Mucosa of rectum (tissue), 2 donors: ENCODE measurements around the gene MTERF4.

Experiments
- H3K27ac ChIP-seq, 2 donors: one replicate each; pipeline ENCODE4 v1.7.0; 2013; ENCODE audit warnings: inconsistent platforms in 2 of 2, low read depth in 2 of 2, low read length in 2 of 2
- H3K27me3 ChIP-seq, 2 donors: one replicate each; pipeline ENCODE4 v1.7.0; 2013; ENCODE audit warnings: low read length in 2 of 2; ENCODE audit not compliant: control insufficient read depth in 2 of 2, insufficient read depth in 2 of 2
- H3K36me3 ChIP-seq, 2 donors: one replicate each; pipeline ENCODE4 v1.7.0; 2013; ENCODE audit warnings: low read length in 2 of 2; ENCODE audit not compliant: control insufficient read depth in 2 of 2, insufficient read depth in 2 of 2
- H3K4me1 ChIP-seq, 2 donors: one replicate each; pipeline ENCODE4 v1.7.0; 2013; ENCODE audit warnings: low read length in 2 of 2, mild to moderate bottlenecking in 1 of 2; ENCODE audit not compliant: control insufficient read depth in 2 of 2, insufficient read depth in 2 of 2
- H3K4me3 ChIP-seq, 2 donors: one replicate each; pipeline ENCODE4 v1.7.0; 2013; ENCODE audit warnings: low read length in 2 of 2
- H3K9ac ChIP-seq, 2 donors: one replicate each; pipeline ENCODE4 v1.7.0; 2013; ENCODE audit warnings: low read length in 2 of 2, low read depth in 1 of 2, mild to moderate bottlenecking in 1 of 2
- H3K9me3 ChIP-seq, 2 donors: one replicate each; pipeline ENCODE4 v1.7.0; 2013; ENCODE audit warnings: low read length in 2 of 2; ENCODE audit not compliant: control insufficient read depth in 2 of 2
- donor health status: healthy.
- donor health status: Normal muscosa, but diverticular disease.

The MTERF4 gene

DNA sequence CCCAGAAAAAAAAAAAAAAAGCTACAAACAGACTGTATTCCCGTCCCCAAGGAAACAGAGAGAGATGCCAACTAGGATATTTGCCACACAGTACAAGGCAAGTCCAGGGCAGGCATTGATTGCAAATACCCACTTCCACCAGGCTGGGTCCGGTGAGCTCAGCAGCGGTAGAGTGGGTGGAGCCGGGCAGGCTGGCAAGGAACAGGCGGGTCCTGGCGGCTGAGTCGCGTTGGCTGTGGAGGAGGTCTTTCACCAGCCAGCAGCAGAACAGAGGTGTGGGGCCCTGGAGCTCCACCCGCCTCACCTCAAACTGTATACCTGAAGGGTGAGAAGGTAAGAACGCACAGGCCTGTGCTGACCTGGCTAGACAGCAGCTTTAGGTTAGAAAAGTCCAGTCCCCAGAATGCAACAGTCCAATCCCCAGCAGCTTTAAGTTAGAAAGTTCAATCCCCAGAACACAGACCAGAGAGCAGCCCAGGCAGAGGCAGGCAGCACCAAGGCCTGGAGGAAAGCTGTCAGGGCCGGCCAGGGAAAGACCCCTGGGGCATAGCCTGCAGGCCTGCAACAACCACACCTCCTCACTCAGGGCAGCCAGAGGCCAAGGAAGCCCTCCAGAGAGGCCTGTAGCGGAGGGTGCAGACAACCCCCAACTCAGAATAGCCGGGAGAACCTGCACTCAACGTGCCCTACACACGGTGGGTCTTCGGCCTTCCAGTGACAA, 21.9 kb upstream of the MTERF4 start:
- no peak overlapping the region for H3K4me3 ChIP-seq
- peaks cover 0 to 4% of the 10 kb centered on the region in 2 donors for H3K36me3 ChIP-seq
- H3K9ac ChIP-seq: no peak overlapping the region
- H3K27me3 ChIP-seq: no peaks in the 10 kb centered on the region
- no peak overlapping the region for H3K27ac ChIP-seq
- H3K9me3 ChIP-seq: no peaks in the 10 kb centered on the region
- peaks cover 0 to 3% of the 10 kb centered on the region in 2 donors for H3K4me1 ChIP-seq

DNA sequence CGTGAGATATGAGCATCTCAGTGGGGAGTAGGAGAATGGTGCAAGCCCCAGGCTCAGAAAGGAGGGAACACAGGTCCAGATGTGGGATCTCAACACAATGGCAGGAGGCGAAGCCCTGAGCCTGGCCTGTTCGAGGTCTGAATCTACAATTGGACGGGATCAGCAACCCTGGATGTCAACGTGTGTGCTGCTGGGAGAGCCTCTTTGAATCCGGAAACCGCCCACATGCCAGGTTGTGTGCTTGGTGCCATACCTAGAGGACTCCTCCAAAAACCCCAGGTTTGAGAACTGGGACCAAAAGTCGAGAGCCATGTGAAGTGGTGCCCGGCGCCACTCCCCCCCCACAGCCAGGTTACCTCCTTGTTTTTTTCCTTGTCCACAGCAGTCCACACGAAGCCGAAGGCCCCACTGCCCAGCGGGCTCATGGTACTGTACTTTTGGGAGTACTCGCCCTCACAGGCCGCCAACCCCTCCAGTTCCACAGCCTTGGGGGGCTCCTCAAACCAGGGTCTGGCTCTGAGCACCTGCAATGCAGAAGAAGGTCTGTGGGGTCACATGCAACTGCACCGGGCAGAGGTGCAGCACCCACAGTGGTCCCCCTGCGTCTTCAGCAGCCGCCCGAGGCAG, 20.4 kb upstream of the MTERF4 start:
- peaks cover 0 to 4% of the 10 kb centered on the region in 2 donors for H3K36me3 ChIP-seq
- H3K4me1 ChIP-seq: peaks cover 0 to 3% of the 10 kb centered on the region in 2 donors
- no peak overlapping the region for H3K4me3 ChIP-seq
- no peaks in the 10 kb centered on the region for H3K9me3 ChIP-seq
- no peak overlapping the region for H3K27ac ChIP-seq
- no peak overlapping the region for H3K9ac ChIP-seq
- no peaks in the 10 kb centered on the region for H3K27me3 ChIP-seq

DNA sequence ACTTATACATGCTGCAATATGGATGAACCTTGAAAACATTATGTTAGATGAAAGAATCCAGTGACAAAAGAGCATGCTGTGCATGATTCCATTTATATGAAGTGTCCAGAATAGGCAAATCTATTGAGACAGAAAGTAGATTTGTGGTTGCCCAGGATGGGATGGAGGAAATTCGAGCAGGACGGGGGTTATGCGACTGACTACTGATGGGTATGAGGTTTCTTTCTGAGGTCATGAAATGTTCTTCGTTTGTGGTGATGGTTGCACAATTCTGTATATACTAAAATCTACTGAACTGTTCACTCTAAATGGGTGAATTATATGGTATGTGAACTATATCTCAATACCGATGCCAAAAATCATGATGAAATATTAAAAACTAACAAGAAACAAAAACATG, 18.9 kb upstream of the MTERF4 start:
- peaks cover 0 to 4% of the 10 kb centered on the region in 2 donors for H3K36me3 ChIP-seq
- no peaks in the 10 kb centered on the region for H3K27me3 ChIP-seq
- H3K27ac ChIP-seq: no peak overlapping the region
- no peak overlapping the region for H3K9ac ChIP-seq
- H3K4me3 ChIP-seq: no peak overlapping the region
- peaks cover 0 to 3% of the 10 kb centered on the region in 2 donors for H3K4me1 ChIP-seq
- no peaks in the 10 kb centered on the region for H3K9me3 ChIP-seq

DNA sequence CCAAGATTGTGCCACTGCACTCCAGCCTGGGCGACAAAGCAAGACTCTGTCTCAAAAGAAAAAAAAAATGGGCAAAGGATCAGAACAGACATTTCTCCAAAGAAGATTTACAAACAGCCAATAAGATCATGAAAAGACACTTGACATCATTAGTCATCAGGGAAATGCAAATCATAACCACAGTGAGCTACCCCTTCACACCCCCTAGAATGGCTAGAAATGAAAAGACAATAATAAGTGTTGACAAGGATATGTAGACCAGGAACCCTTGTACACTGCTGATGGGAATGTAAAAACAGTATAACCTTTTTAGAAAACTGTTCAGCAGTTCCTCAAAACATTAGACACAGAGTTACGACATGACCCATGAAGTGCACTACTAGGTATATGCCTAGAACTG, 18.4 kb upstream of the MTERF4 start:
- no peak overlapping the region for H3K9ac ChIP-seq
- no peaks in the 10 kb centered on the region for H3K9me3 ChIP-seq
- peaks cover 0 to 3% of the 10 kb centered on the region in 2 donors for H3K4me1 ChIP-seq
- no peak overlapping the region for H3K4me3 ChIP-seq
- H3K36me3 ChIP-seq: peaks cover 0 to 4% of the 10 kb centered on the region in 2 donors
- H3K27me3 ChIP-seq: no peaks in the 10 kb centered on the region
- no peak overlapping the region for H3K27ac ChIP-seq

DNA sequence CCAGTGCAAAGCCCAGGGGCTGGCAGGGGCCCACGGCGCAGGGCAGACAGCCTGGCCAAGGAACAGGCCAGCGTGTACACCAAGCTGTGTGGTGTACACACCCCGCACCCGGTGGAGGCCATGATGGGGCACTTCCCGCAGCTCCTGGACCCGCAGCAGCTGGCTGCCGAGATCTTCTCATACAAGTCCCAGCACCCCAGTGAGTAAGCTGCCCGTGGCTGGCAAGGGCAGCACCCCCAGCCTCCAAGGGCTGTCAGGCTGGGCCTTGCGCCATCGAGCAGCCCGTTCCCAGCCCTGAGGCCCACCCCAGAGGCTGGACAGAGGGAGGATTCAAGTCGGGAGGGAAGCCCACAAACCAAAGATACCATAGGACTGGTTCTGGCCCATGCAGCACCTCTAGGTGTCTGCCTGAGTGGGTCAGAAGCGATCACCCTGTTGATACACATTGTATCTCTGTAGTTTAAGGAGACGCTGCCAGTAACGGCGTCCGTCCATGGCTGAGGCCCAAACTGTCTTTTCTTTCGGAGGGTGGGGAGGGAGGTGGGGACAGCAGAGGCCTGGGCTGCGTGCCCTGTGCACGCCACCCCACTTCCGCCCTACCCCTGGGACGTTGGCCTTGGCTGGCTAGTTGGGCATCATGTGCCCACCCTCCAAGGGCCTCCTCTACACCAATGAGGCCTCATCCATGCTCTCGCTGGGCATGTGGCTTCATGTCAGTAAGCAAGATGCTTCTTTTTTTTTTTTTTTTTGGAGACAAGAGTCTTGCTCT, 16.8 kb upstream of the MTERF4 start:
- Histone ChIP-seq H3K4me1 (peaks cover 0 to under 1% of the 10 kb centered on the region in 2 donors), H3K4me3 (no peak overlapping the region), H3K9ac (no peak overlapping the region)

DNA sequence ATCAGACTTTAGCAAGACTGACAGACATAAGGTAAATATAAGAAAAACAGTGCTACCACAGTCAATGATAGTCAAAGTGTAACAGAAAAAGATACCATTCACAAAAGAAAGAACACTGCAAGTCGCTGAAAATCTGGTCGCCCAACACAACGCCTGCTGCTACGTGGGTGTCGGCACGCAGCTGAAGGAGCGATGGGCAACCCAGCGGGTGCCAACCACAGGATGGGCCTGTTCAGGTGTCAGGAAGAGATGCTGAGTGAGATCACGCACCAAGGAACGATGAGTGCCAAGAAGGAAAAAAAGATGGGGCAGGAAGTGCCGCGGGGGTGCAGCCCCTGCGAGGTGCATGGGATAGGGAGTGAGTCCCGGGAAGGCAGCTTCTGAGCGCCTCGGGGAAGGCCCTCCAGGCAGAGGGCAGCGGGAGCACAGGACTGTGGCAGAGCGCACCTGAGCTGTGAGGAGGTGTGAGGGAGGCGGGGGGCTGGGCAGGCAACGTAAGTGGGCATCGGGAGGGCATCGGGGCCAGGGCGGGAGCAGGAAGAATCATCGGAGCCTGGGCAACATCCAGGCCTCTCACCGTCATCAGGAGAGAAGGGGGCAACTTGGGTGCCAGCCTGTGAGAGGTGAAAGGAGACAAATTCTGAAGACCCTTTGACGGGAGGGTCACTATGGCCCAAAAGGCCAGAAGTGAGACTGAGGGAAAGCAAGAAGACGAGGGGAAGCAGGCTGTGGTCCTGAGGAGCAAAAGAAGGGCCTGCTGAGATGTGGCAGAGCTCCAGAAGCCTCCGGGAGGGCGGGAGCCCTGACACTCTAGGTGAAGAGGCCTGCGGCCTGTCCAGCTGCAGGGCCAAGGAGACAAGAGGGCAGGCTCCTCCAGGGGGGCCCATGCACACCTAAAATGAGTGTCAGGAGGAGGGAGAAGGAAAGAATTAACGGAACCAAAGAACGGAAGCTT, 14.8 kb upstream of the MTERF4 start:
- no peaks in the 10 kb centered on the region for H3K27me3 ChIP-seq
- H3K4me3 ChIP-seq: no peak overlapping the region
- H3K36me3 ChIP-seq: peaks cover 0 to 10% of the 10 kb centered on the region in 2 donors
- no peaks in the 10 kb centered on the region for H3K9me3 ChIP-seq
- no peak overlapping the region for H3K9ac ChIP-seq
- H3K4me1 ChIP-seq: no peaks in the 10 kb centered on the region
- no peak overlapping the region for H3K27ac ChIP-seq

More for the DNA sequence above, 16.8 kb upstream of the MTERF4 start:
- no peak overlapping the region for H3K27ac ChIP-seq
- H3K36me3 ChIP-seq: peaks cover 0 to 12% of the 10 kb centered on the region in 2 donors
- no peaks in the 10 kb centered on the region for H3K9me3 ChIP-seq
- H3K27me3 ChIP-seq: no peaks in the 10 kb centered on the region

DNA sequence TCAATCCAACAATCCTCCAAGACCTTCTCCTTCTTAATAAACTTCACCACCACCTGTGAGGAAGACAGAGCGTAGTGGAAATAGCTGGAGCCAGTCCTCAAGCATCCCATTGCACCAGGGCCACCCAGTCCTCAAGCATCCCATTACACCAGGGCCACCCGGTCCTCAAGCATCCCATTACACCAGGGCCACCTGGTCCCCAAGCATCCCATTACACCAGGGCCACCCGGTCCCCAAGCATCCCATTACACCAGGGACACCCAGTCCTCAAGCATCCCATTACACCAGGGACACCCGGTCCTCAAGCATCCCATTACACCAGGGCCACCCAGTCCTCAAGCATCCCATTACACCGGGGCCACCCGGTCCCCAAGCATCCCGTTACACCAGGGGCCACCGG, 13.3 kb upstream of the MTERF4 start:
- Histone ChIP-seq H3K36me3 (peaks cover 0 to 8% of the 10 kb centered on the region in 2 donors), H3K9me3 (no peaks in the 10 kb centered on the region), H3K9ac (no peak overlapping the region), H3K27me3 (no peaks in the 10 kb centered on the region), H3K27ac (no peak overlapping the region), H3K4me1 (peaks cover 0 to 1% of the 10 kb centered on the region in 2 donors), H3K4me3 (no peak overlapping the region)

DNA sequence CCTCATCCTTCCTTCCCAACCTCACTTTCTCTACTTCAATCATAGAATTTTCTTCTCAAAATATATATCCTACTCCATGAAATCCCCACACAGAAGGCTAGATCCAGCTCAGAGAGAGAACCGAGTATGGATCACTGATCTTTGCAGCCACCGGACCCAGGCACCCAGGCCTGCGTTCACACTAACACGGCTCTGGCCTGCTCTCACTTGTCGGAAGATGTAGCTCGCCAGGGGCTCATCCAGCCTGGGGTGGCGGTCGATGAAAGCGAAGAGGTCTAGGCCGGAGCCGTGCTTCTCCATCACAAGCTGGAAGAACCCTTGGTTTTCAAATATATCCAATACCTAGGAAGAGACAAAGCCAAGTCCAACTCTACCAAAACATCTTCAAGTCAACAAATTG, 12.7 kb upstream of the MTERF4 start:
- H3K4me1 ChIP-seq: peaks cover 0 to 2% of the 10 kb centered on the region in 2 donors
- no peak overlapping the region for H3K4me3 ChIP-seq
- no peaks in the 10 kb centered on the region for H3K9me3 ChIP-seq
- H3K9ac ChIP-seq: no peak overlapping the region
- H3K27ac ChIP-seq: no peak overlapping the region
- peaks cover 0 to 8% of the 10 kb centered on the region in 2 donors for H3K36me3 ChIP-seq
- no peaks in the 10 kb centered on the region for H3K27me3 ChIP-seq

DNA sequence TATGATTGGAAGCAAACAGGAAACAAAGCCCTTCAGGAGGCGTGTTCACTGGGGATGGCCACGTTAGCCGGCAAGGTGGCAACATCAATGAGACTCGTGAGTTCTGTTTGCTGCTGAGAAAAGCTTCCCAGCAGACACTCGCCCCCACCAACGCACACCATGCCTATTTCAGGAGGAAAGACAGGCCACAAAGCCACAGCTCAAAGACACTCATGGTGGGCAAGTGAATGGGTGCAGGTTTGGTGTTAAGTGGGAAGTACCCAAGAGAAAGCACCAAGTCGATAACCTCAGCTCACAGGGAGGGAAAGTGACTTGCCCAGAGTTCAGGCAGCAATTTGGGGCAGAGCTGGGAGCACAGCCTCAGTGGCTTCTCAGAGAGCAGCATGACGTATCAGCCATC, 10.5 kb upstream of the MTERF4 start:
- Histone ChIP-seq H3K4me1 (peaks cover 0 to 2% of the 10 kb centered on the region in 2 donors), H3K9me3 (no peaks in the 10 kb centered on the region), H3K9ac (no peak overlapping the region), H3K36me3 (peaks cover 0 to 8% of the 10 kb centered on the region in 2 donors), H3K27ac (no peak overlapping the region), H3K4me3 (no peak overlapping the region), H3K27me3 (no peaks in the 10 kb centered on the region)
